Endothelial cell (in vitro differentiated cells): ENCODE measurements around the gene RD3L. TPM values are rescaled to one million over a fixed set of nuclear protein-coding genes. Genes with fewer than 3 reads are reported as not detected.

Experiments used
- DNase-seq: peaks from one replicate; pipeline ENCODE4 v3.0.0; 2021; ENCODE audit warnings: low spot score
- H3K27ac Mint-ChIP-seq: one replicate; pipeline ENCODE4 v1.8.0; 2021; ENCODE audit warnings: mixed read lengths, inconsistent platforms; ENCODE audit not compliant: unreplicated experiment
- H3K27me3 Mint-ChIP-seq: one replicate; pipeline ENCODE4 v1.8.0; 2021; ENCODE audit warnings: mild to moderate bottlenecking, moderate library complexity, mixed read lengths, inconsistent platforms; ENCODE audit not compliant: unreplicated experiment
- H3K36me3 Mint-ChIP-seq: one replicate; pipeline ENCODE4 v1.8.0; 2021; ENCODE audit warnings: mild to moderate bottlenecking, low read depth, mixed read lengths, inconsistent platforms; ENCODE audit not compliant: unreplicated experiment
- H3K4me1 Mint-ChIP-seq: one replicate; pipeline ENCODE4 v1.8.0; 2021; ENCODE audit warnings: mild to moderate bottlenecking, mixed read lengths, inconsistent platforms; ENCODE audit not compliant: unreplicated experiment
- H3K4me3 Mint-ChIP-seq: one replicate; pipeline ENCODE4 v1.8.0; 2021; ENCODE audit warnings: mild to moderate bottlenecking, mixed read lengths, inconsistent platforms; ENCODE audit not compliant: unreplicated experiment
- H3K9me3 Mint-ChIP-seq: one replicate; pipeline ENCODE4 v1.8.0; 2021; ENCODE audit warnings: mixed read lengths, inconsistent platforms; ENCODE audit not compliant: unreplicated experiment
- total RNA-seq: library from RNA; stranded (reverse); fragmentation: NEBNext Ultra II Directional; extraction: Animal tissue kit (Norgen Biotek cat#: 25700); gene quantifications from one replicate; pipeline ENCODE4 v1.2.1, GENCODE V29; 2021; ENCODE audit not compliant: unreplicated experiment
- TF ChIP-seq, protein P1 (sequence below): fragments of 200-600 bp; sonication (generic); IDR thresholded peaks from one replicate; pipeline ENCODE4 v1.5.0; 2021; ENCODE audit warnings: antibody characterized with exemption; ENCODE audit not compliant: unreplicated experiment

The RD3L gene
- total RNA-seq, 1 donor from 2014 or later = not detected

- H3K27ac Mint-ChIP-seq = no peak overlapping the region
- no peak overlapping the region for H3K4me3 Mint-ChIP-seq
- H3K9me3 Mint-ChIP-seq = no peaks in the 10 kb centered on the region
- TF ChIP-seq, protein P1, sequence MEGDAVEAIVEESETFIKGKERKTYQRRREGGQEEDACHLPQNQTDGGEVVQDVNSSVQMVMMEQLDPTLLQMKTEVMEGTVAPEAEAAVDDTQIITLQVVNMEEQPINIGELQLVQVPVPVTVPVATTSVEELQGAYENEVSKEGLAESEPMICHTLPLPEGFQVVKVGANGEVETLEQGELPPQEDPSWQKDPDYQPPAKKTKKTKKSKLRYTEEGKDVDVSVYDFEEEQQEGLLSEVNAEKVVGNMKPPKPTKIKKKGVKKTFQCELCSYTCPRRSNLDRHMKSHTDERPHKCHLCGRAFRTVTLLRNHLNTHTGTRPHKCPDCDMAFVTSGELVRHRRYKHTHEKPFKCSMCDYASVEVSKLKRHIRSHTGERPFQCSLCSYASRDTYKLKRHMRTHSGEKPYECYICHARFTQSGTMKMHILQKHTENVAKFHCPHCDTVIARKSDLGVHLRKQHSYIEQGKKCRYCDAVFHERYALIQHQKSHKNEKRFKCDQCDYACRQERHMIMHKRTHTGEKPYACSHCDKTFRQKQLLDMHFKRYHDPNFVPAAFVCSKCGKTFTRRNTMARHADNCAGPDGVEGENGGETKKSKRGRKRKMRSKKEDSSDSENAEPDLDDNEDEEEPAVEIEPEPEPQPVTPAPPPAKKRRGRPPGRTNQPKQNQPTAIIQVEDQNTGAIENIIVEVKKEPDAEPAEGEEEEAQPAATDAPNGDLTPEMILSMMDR = no peak
- H3K4me1 Mint-ChIP-seq = peaks cover 3% of the 10 kb centered on the region
- no peak for DNase-seq
- H3K36me3 Mint-ChIP-seq = no peaks in the 10 kb centered on the region
- no peaks in the 10 kb centered on the region for H3K27me3 Mint-ChIP-seq
Observed at GRCh38 chr14:103960457-103961055, 18.2 kb upstream of the RD3L start.

DNA sequence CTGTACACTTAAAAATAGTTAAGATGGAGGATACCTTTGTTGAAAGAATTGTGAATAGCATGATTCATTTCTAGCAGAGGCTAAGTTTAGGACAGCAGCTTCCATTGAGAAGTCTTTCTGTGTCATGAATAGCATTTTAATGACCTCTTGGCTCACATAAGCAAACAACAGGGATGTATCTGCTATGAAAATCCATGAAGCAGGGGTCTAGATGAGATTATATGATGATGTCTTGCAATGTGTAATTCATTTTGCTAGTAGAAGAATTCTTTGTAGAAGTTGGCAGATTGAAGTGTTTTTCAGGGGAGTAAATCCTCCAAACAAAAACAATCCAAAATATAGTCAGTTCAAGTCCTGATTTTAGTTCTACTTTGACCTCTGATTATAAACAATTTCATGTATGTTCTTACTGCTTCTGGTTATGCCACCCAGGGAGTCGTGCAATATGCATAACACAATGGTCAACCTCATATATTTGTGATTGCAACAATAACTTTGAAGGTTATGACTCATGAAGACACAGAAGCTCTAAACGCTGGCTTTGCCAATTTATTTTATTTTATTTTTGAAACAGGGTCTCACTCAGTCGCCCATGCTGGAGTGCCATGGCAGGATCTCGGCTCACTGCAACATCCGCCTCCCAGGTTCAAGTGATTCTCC is 6.9 kb upstream of the RD3L start:
- peaks cover 2% of the 10 kb centered on the region for H3K4me1 Mint-ChIP-seq

GRCh38 chr14:103948442-103948841 is 6.1 kb upstream of the RD3L start:
- Mint-ChIP-seq H3K36me3 (no peaks in the 10 kb centered on the region), H3K4me1 (peaks cover 2% of the 10 kb centered on the region), H3K27ac (no peak overlapping the region), H3K4me3 (no peak overlapping the region), H3K9me3 (peaks cover 4% of the 10 kb centered on the region), H3K27me3 (no peaks in the 10 kb centered on the region)
- TF ChIP-seq, protein P1 = no peak
- DNase-seq = no peak

More for the DNA sequence above, 6.9 kb upstream of the RD3L start:
- Mint-ChIP-seq H3K9me3 (peaks cover 8% of the 10 kb centered on the region), H3K27ac (no peak overlapping the region), H3K36me3 (no peaks in the 10 kb centered on the region), H3K27me3 (no peaks in the 10 kb centered on the region), H3K4me3 (no peak overlapping the region)
- DNase-seq = no peak
- TF ChIP-seq, protein P1 = no peak

DNA sequence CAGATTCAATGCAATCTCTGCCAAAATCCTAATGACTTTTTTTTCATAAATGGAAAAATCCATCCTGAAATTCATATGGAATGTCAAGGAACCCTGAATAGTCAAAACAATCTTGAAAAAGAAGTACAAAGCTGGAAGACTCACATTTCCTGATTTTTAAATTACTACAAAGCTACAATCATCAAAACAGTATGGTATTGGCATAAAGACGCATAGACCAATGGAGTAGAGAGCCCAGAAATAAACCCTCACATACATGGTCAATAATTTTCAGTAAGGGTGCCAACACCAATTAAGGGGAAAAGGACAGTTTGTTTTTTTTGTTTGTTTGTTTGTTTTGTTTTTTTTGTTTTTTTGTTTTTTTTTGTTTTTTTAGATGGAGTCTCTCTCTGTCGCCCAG is 4.6 kb upstream of the RD3L start:
- DNase-seq = no peak
- TF ChIP-seq, protein P1 = no peak
- Mint-ChIP-seq H3K27ac (no peak overlapping the region), H3K9me3 (no peaks in the 10 kb centered on the region), H3K4me1 (peaks cover 2% of the 10 kb centered on the region), H3K27me3 (no peaks in the 10 kb centered on the region), H3K4me3 (no peak overlapping the region), H3K36me3 (no peaks in the 10 kb centered on the region)

- TF ChIP-seq, protein P1 = no peak
- H3K36me3 Mint-ChIP-seq = no peaks in the 10 kb centered on the region
- H3K4me3 Mint-ChIP-seq = no peak overlapping the region
- no peaks in the 10 kb centered on the region for H3K9me3 Mint-ChIP-seq
- no peaks in the 10 kb centered on the region for H3K27me3 Mint-ChIP-seq
- no peak overlapping the region for H3K27ac Mint-ChIP-seq
- H3K4me1 Mint-ChIP-seq = no peaks in the 10 kb centered on the region
- DNase-seq = no peak
Observed at GRCh38 chr14:103943673-103944072, 1.3 kb upstream of the RD3L start.
